Measurements from ENCODE around the gene SSRP1.

DNA sequence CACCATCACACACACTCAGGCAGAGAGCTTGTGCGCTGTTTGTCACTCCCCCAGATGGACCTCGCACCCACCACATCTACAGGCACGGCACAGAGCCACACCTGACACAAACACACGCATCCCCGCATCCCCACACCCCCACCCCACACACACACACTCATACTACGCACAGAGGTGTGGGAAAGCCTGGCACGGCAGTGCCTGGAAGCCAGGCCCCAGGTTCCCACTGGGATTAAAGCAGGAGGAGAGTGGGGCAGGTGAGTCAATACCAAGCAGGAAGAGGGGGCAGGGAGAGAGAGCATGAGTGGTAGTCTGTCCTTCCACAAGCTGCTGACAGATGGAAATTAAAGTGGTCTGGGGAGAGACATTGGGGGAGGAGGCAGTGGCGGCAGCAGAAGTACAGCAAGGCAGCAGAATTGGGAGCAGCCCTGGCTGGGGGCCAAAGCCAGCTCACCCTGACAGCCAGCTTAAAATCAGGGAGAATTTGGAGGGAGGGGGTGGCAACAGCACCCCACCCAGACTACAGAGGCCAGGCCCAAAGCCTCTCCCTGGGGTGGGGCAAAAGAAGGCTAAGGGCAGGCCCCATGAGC, 31.6 kb downstream of the SSRP1 start:
- TF ChIP-seq ZNF23 (tag by site-specific recombination; IDR thresholded peaks at IDR 0.05; ENCODE audit: borderline replicate concordance) = no peak
- TF ChIP-seq MEIS1 (CRISPR knock-in tag; IDR thresholded peaks at IDR 0.05; ENCODE audit: borderline replicate concordance) = no peak

All from HEK293 (cell line).